Erythroblast (primary cell): ENCODE data around the gene SMO.
"Not testable (repeated sequence)": the region's sequence is repeated elsewhere in the genome, so short reads cannot be mapped to it uniquely, and the experiment has no call there.

Source experiments
- GATA1 ChIP-seq: IDR thresholded peaks from 2 replicates; pipeline ENCODE4 v1.6.1; 2011; ENCODE audit warnings: low read depth, mild to moderate bottlenecking, control low read depth, low read length, moderate library complexity
- POLR2A ChIP-seq: IDR thresholded peaks from 2 replicates; pipeline ENCODE4 v1.6.1; 2011; ENCODE audit warnings: mild to moderate bottlenecking, low read length

DNA sequence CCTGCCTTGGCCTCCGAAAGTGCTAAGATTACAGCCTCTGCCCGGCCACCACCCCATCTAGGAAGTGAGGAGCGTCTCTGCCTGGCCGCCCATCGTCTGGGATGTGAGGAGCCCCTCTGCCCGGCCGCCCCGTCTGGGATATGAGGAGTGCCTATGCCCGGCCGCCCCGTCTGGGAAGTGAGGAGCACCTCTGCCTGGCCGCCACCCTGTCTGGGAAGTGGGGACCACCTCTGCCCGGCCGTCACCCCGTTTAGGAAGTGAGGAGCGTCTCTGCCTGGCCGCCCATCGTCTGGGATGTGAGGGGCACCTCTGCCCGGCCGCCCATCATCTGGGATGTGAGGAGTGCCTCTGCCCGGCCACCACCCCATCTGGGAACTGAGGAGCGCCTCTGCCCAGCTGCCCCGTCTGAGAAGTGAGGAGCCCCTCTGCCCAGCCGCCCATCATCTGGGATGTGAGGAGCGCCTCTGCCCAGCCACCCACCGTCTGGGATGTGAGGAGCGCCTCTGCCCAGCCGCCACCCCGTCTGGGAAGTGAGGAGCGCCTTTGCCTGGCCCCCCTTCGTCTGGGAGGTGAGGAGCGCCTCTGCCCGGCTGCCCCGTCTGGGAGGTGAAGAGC is 27.8 kb downstream of the SMO start:
- TF ChIP-seq POLR2A, GATA1: not testable (repeated sequence)
